Cerebellar nuclear complex (tissue), 1 donor: ENCODE data around the gene SEZ6L2.
"Not testable (repeated sequence)": the region's sequence is repeated elsewhere in the genome, so short reads cannot be mapped to it uniquely, and the experiment has no call there.

ENCODE experiments used
- DNase-seq, 2 experiments: peaks; one replicate each; lab custom pipeline; 2025; lab: John Stamatoyannopoulos, UW

The SEZ6L2 gene

DNA sequence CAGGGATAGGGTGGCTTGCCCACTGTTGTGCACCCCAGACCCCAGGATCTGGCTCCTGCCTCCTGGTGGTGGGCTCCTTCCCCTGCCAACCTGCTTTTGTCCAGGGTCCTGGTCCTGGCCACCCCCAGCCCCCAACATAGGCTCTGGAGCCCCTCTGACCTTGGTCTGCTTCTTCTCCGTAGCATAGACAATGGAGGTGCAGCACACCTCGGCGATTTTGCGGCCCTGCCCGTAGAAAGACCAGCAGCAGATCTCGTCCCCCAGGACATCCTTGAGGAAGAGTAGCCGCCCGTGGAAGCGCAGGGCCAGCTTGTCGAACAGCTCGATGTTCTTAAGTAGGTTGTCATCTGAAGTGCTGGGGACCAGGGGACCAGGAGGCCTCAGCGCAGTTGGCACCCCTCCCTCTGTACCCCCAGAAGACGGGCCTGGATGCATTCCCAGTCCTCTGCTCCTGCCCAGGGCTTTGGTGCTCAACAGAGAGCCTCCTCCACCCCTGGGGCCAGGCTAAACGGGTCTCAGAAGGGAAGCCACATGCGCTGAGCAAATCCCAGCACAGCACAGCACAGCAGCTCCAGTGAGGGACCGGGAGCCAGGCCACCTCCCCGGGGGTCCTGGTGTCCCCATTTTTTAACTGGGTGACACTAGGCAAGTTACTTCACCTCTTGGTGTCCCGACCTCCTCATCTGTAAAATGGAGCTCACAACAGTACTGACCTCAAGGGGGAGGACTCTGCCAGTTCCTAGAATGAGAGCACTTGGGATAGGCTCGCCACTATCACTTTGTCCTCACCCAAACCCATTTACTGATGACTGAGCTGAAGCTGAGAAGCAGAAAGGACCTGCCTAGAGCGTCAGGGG is 11.7 kb upstream of the SEZ6L2 start:
- DNase-seq = no peak

DNA sequence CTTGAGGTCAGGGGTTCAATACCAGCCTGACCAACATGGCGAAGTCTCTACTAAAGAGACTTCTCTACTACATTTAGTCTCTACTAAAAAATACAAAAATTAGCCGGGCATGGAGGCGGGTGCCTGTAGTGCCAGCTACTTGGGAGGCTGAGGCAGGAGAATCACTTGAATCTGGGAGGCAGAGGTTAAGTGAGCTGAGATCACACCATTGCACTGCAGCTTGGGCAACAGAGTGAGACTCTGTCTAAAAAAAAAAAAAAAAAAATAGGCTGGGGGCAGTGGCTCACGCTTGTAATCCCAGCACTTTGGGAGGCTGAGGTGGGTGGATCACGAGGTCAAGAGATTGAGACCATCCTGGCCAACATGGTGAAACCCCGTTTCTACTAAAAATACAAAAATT is 10.5 kb upstream of the SEZ6L2 start:
- not testable (repeated sequence) for DNase-seq

DNA sequence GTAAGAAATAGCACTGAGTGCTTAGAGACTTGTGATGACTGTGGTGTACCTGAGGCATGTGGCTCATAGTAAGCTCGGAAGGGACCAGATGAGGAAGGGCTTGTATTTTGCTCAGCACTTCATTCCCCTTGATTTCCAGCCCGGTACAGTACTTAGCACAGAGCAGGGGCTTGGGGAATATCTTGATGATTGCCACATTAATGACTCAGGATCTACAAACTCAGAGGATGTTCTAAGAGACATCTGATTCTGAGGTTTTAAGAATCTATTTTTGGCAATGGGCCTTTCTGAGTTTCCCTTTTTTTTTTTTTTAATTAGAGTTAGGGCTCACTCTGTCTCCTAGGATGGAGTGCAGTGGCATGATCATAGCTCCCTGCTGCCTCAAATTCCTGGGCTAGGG is 10.0 kb upstream of the SEZ6L2 start:
- DNase-seq = no peak

DNA sequence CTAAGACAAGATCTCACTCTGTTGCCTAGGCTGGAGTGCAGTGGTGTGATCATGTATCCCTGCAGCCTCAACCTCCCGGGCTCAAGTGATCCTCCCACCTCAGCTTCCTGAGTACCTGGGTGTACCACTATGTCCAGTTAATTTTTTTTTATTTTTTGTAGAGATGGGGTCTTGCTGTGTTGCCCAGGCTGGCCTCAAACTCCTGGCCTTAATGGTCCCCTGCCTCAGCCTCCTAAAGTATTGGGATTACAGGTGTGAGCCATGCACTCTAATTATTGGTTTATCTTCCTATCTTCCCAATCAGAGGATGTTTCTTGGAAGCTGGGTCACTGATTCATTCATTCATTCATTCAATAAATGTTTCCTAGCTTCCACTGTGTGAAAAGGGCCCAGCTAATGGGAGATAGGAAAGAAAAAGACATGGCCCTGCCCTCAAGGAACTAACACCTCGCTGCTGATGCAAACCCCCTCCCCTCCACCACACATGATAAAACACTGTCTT is 9.4 kb upstream of the SEZ6L2 start:
- no peak for DNase-seq

DNA sequence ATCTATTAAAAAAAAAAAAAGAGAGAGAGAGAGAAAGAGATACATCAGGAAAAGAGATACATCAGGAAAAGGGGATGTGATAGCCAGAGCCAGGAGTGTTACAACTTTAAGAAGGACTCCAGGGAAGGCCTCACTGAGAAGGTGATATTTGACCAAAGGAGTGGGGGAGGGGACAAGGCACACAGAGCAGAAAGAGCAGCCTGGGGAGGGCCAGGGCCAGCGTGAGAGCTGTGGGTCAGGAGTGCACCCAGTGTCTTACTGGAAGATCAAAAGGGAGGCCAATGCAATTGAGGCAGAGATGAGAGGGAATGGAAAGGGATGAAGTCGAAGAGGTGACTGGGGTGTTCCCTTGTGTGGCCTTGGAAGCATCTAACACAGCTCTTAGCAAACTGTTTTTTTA is 8.6 kb upstream of the SEZ6L2 start:
- no peak for DNase-seq

DNA sequence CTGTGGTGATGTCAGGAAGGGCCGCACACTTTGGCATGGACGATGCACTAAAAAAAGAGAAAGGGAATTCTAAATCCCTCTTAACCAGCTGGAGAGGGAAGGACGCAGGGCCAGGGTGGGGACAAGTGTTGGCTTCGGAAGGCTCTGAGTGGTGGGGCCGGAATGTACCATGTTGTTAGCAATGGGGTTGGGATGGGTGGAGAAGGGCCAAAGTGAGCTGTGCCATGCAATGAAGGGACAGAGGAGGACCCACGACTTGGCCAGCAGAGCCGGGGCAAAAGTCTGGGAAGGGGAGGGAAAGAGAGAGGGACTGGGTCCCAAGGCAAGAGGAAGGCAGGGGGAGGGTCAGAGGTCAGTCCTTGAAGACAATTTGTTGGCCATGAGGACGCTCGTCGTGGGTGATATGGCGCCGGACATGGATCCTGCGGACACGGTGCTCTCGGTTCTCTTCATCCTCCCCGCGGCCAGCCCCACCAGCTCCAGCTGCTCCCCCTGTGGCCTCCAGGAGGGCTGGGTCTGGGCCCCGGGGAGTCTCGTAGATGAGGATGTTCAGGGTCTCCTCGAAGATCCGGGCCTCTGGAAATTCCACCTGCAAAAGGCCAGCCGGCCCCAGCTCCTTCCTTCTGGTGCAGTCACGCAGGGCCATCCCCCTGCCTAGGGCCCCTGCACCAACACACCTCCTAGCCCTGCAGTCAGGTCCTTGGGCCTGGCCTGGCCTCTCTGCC is 7.3 kb upstream of the SEZ6L2 start:
- no peak for DNase-seq

DNA sequence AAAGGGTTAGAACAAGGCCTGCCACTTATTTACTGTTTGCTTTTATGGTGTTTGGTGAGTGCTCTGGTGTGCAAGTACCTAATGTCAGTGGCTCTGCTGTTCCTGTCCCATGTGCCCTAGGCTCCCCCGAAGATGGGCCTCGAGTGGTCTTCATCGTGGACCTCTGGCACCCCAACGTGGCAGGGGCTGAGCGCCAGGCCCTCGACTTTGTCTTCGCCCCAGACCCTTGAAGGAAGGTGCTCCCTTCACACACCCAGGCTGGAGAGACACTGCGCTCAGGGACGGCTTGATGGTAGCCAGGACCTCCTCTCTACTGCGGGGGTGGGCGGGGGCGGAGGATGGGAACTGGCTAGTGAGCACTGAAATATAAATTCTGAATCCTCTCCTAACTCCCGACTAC is 6.3 kb upstream of the SEZ6L2 start:
- DNase-seq = no peak

DNA sequence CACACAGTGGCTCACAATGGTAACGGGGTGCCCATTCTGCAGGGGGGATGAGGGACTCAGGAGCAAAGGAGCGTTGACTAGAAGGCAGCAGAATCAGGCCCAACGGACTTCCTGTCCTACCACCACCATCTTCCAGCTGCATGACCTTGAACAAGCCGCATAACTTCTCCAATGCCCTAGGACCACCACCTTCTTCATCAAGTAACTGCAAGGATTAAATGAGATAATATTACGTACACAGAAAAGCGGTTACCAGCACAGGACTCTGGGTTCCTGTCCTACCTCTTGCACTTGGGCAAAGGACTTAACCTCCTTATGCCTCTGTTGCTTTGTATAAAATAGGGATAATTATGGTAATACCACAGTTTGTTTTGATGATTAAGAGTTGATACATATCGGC is 5.6 kb upstream of the SEZ6L2 start:
- no peak for DNase-seq

DNA sequence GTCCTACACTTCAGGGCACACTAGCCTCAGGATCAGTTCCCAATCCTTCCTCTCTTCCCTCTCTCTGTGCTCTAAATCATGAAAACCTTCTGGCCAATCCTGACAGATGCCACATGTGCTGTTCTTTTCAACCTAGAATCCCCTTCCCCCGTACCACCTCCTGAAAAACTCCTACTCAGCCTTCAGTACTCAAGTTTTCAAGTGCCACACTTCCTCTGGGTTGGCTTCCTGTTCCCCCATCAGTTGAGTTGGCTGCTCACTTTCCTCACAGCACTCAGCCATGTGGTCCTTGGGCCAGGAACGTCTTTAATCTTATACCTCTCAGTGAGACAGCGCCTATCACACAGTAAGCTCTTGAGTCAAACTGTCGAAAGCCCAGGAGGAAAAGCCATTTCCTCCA is 4.2 kb upstream of the SEZ6L2 start:
- no peak for DNase-seq

DNA sequence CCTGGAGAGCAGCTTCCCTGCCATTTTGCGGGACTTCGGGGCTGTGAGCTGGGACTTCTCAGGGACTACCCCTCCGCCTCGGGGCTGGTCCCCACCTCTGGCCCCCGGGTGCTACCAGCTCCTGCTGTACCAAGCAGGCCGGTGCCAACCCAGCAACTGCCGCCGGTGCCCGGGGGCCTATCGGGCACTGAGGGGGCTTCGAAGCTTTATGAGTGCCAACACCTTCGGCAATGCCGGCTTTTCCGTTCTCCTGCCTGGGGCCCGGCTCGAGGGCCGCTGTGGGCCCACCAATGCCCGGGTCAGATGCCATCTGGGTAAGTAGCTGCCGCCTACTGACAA is 2.2 kb upstream of the SEZ6L2 start:
- no peak for DNase-seq

DNA sequence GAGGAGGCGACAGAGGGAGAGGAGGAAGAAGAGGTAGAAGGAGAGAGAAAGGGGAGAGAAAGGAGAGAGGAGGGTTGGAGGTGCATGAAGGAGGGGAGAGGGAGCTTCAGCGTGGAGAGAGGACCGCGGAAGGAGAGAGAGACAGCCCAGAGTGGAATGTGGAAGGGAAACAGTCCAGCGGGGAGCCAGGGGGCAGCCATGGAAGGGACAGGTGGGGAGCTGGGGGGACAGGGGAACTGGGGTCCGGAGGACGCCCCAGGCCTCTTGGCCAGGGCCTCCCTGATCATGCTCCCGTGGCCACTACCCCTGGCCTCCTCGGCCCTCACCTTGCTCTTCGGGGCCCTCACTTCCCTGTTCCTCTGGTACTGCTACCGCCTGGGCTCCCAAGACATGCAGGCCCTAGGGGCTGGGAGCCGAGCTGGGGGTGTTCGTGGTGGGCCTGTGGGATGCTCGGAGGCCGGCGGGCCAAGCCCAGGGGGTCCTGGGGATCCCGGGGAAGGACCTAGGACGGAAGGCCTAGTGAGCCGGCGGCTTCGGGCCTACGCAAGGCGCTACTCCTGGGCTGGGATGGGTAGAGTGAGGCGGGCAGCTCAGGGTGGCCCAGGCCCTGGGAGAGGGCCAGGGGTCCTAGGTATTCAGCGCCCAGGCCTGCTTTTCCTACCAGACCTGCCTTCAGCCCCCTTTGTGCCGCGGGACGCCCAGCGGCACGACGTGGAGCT is 1.7 kb upstream of the SEZ6L2 start:
- DNase-seq = no peak

DNA sequence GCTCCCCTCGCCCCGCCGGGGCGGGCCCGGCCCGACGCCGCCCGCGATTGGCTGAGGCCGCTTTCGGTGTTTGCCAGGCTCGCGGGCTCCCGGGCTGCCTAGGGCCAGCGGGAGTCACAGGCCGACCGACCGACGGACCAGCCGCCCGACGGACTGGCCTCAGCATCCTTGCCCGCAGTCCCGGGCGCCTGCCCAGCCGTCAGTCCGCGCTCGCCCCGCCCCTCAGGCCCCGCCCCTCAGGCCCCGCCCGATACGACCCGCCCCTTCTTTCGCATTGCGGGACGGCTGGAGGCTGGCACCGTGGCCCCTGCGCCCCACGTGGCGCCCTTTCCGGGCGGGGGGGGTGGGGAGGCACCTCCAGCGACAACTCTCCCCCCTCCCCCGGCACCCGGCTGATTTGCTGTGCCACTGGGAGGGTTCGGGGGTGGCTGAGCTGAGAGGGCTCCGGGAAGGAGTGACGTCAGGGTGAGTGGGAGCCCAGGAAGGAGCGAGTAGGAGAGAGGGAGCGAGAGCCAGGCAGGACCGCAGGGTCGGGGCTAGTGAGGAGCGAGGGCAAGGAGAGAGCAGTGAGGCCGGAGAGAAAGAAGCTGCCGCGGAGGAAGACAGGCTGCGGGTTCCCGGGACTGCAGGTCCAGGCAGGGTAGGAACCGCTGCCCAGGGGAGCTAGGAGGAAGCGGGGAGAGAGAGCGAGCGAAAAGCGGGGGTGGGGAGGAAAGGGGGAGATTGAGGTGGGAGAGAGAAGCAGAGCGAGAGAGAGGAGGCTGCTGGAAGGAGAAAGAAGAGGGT is 945 bp upstream of the SEZ6L2 start, which contains the start of gene ASPHD1:
TSS of gene ASPHD1 (plus strand) at position 387 of the 786 bp plus-strand sequence. CDS start 484 bp downstream, outside the sequence.
- peak; percentile 60 to 94 for DNase-seq

DNA sequence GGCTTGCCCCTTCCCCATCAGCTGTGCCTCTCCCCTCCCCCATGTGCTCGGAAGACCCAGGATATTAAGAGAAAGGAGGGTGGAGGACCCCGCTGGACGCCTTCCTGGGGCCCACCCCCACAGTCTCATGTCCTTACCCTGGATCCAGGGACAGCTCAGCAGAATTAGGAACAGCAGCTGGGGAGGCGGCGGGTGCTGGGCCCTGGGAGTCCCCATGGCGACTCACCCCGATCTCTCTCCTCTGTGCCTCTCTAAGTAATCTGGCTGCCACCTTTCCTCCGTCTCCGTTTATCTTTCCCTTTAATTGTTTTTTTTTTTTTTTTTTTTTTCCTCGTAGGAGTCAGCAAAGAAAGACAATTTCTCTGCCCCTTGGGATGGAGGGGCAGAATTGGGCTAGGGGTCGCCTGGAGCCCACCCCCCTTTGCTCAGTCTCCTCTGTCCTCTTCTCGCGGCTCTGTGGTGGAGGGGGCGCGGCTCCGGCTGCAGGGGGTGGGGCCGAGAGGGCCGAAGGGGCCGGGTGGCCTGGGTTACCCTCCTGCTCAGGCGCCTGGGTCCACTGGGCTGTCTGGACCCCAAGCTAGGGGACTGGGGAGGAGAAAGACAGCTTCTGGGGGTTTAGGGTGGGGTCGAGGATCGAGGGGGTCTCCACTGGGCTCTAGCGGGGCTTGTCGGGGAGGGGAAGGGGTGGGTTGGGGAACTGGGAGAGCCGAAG is 390 bp downstream of the SEZ6L2 start:
- DNase-seq = no peak

DNA sequence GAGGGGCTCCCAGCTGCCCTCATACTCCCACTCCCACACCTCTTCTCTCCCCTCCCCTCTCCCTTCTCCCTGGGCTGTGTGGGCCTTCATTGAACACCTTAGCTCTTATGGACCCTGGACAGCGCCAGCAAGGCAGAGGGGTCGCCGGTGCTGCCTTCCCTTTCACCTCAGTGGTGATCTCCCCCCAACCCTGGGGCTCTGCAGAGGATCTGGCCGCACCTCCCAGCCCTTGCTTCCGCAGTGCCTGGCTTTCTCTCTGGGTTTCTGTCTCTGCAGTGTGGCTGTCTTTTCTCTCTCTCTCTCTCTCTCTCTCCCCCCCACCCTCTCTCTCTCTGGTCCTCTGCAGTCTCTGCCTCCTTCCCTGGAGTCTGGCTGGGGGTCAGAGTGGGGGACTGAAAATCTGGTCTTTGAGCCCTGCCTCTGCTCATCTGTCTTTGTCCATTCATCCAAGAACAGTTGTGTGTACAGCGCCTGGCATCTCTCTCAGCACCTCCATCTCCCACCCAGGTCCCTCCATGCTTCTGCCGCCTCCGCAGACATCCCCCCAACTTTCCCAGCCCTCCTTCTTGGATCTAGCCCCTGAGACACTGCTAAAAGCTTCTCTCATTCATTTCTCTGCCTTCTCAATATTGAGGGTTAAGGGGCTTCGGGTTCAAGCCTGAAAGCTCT is 1.1 kb downstream of the SEZ6L2 start:
- no peak for DNase-seq

DNA sequence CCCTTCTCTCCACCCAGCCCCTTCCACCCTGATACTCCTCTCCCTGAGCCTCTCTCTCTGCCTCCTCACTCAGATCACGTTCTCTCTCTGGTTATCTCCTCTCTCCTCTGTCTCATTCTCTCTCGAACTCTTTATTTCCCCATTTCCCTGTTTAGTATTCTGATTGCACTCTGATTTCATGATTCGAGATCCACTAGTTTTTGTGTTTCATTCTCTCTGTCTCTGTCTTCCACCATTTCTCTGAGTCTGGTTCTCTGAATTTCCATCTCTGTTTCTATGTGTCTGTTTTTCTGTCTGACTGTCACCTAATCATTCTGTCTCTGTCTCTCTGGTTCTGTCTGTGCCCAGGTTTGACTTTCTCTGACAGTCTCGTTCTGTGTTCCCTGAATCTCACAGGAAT is 2.0 kb downstream of the SEZ6L2 start:
- no peak for DNase-seq

DNA sequence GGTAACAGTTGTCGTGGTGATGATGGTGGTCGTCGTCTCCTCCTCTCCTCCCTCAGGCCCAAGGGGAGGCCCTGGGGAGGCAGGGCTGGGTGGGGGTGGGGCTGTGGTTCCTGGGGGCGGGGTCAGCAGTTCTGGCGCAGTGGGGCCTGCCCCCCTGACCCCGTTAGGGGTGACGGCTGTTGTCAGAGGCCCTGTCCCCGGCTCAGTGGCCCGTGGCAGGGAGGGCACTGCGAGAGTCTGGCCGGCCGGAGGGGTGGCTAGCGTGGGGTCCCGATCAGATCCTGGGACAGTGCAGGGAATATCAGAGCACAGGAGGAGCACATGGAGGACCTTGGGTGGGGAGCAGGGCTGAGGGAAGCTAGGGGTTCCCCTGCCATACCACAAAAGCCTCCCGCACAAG is 2.5 kb downstream of the SEZ6L2 start:
- no peak for DNase-seq

DNA sequence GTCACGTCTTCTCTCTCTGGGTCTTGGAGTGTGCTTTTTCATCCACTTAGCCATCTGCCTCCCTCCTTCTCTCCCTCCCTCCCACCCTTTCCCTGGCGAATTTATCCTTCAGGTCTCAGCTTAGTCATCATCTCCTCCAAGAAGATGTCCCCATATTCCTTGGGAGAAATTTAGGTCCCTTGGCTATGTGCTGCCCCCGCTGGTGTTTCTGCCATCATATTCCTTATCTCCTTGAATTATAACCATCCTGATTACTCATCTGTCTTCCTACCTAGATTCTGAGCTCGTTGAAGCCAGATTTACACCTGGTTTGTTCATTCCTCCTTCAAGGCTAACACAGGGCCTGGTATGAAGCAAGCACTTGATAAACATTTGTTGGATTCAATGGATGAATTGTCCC is 5.0 kb downstream of the SEZ6L2 start:
- no peak for DNase-seq

DNA sequence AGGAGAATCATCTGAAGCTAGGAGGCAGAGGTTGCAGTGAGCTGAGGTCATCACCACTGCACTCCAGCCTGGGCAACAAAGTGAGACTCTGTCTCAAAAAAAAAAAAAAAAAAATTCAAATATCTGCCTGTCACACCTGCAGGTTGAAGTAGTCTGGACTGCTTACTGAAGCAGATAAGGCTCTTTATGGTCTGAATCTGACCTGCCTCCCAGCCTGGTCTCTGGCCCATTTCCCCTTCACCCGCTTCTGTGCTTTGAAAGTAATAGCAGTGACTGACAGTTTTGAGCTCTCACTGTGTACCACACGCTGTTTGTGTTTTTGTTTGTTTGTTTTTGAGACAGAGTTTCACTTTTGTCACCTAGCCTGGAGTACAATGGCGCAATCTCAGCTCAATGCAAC is 5.8 kb downstream of the SEZ6L2 start:
- no peak for DNase-seq

DNA sequence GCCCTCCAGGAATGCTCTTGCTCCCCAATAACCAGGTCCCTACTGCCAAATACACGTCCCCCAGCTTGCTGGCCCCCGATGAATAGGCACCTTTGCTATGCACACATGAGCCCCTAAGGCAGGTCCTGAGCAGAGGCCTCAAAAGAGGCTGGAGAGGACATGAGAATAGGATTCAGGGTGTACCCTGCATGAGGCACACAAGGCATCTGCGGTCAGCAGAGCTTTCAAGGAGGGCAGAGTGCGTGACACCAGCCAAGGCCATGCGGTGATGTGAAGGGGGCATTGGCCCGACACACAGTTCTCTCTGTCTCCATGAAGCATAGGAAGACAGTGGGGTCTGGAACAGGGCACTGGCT is 6.9 kb downstream of the SEZ6L2 start:
- no peak for DNase-seq

DNA sequence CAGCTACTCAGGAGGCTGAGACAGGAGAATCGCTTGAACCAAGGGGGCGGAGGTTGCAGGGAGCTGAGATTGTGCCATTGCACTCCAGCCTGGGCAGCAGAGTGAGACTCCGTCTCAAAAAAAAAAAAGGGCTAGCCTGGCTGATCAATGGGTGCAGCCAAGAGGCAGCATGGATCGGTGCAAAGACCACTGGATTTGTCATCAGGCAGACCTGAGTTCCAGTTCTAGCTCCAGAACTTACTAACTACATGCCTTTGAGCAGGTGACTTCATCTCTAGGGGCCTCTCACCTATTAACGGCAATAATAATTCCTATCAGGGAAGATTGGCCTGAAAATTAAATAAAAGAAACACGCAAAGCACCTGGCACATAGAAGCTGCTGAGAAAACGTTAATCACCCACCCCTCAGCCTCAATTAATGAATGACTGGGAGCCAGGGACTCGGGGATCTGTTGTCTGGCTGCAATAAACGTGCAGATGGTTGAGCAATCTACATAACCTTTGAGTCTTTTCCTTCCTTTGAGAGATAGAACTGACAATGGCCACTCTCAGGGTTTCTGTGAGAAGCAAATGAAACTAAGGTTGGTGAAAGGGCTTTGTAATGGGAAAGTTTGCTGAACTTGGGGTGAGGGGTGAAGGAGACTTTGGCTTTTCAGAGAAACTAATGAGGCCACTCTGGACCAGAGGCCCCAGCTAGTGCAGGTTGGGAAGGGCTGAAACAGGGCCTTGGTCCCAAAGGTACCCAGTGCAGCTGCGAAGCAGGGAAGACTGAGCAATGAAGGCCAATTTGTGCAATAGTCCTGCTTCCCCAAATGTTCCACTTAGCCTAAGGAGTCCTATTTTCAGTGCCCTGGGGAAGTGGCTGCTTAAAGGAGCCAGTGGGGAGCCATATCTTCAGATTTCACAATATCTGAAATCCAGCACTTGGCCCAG is 7.6 kb downstream of the SEZ6L2 start:
- no peak for DNase-seq
